GM19351 (cell line): Measurements from ENCODE around the gene NT5DC1.

Experiments used
- ATAC-seq: cut with Tn5 transposase; IDR thresholded peaks from one replicate; pipeline ENCODE4 v1.9.1; 2021; ENCODE audit warnings: mild to moderate bottlenecking, moderate library complexity; ENCODE audit not compliant: unreplicated experiment

Gene NT5DC1

GRCh38 chr6:116100419-116101301, at the start of gene NT5DC1:
NT5DC1 (plus strand) TSS chr6:116100853; CDS start chr6:116100931, 78 bp downstream.
- peak; percentile 78 for ATAC-seq

GRCh38 chr6:116051244-116051643, 49.4 kb upstream of the NT5DC1 start:
- no peak for ATAC-seq

DNA sequence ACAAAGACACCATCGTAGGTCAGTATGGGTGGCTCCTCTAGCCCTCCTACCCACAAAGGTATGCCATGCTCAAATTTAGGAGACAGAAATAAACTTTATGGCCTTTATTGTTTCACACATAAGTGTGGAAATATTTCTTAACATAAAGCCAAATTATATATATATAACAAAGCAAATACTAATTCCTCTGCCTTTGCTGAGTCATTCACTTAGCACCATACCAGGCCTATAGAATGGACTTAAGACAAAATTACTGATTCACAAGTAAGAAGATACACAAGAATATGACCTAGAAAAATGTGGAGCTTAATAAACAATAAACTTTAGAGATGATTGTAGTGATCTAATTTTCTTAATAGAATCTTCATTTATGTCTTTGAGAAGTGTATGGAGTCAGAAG, 45.1 kb upstream of the NT5DC1 start:
- ATAC-seq = no peak

- ATAC-seq = no peak
Observed at GRCh38 chr6:116057766-116058165, 42.9 kb upstream of the NT5DC1 start.

DNA sequence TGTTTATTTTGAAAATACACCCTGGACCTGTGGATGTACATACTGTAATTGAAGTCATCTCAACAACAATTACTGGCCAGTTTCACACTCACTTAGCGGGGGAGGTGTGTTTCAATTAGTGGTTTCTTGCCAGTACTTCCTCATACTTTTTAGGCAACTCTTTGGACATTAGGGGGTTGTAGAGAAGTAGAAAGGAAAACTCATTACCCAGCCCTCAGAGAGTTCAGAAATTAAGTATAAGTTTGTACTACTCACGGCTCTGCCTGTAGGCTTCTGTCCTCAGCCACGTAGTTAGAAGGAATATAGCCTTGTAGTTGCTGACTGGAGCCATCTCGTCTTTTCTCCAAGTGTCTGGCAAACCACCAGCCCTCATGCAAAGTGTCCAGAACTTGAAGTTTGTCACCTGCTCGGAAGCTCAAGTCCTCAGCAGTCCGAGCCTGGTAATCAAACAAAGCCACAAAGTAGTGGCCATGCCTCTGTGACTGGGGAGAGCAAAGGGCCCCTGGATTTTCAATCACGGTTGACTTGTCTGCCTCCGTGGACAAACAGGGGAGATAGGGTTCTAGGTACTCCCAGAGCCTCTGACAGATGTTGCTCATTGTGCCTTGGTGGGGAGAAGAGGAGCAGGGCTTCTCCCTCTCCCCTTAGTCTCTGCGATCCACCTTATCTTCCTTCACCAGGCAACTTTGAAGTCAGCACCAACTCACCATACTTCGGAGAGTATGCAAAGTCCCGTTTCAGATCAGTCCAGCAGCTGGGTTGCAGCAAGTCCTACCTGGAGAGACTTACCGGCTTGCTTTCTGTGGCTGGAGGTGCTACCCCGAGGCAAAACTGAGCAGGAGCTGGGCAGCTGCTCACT, 40.7 kb upstream of the NT5DC1 start:
- peak; percentile 87 for ATAC-seq

- no peak for ATAC-seq
Observed at GRCh38 chr6:116060572-116061283, 39.9 kb upstream of the NT5DC1 start, which contains the start of gene FRK. FRK (minus strand) TSS chr6:116060891; CDS start chr6:116060311, 580 bp downstream.

GRCh38 chr6:116062496-116062895, 38.2 kb upstream of the NT5DC1 start:
- ATAC-seq = no peak

DNA sequence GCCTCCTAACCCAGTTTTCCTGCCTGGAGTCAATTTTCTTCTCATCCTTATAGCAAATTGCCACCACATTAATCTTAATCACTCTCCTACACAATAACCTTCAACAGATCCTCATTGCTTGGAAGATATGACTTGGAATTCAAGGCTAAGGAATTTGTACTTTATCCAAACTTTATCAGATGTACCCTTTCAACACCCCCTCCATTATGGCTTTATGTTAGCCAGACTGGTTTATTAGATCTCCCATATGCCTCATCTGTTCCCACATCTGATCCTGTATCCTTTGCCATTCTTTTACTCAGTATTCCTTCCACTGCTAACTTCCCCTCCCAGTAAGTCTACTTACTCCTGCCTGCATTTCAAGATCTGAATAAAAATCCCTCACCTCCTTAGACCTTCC, 36.0 kb upstream of the NT5DC1 start:
- no peak for ATAC-seq

GRCh38 chr6:116066789-116067188, 33.9 kb upstream of the NT5DC1 start:
- ATAC-seq = no peak

- no peak for ATAC-seq
Observed at GRCh38 chr6:116070101-116070500, 30.6 kb upstream of the NT5DC1 start.

- ATAC-seq = no peak
Observed at GRCh38 chr6:116070616-116071389, 29.9 kb upstream of the NT5DC1 start.

DNA sequence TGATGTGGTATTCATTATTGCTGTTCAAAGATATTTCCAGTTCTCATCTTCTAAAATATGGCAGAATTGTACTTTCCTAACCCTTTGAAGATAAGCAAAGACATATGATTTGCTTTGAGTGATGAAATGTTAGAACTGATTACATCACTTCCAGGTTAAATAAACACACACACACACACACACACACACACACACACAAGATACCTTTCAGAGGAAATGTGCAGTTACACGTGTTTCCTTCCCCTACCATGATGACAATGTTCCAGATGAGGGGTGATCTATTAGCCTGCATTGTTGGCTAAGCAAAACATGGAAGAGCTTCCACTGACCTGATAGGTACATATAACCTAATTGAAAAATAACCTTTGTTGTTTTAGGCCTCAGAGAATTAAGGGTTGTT, 28.3 kb upstream of the NT5DC1 start:
- ATAC-seq = no peak

DNA sequence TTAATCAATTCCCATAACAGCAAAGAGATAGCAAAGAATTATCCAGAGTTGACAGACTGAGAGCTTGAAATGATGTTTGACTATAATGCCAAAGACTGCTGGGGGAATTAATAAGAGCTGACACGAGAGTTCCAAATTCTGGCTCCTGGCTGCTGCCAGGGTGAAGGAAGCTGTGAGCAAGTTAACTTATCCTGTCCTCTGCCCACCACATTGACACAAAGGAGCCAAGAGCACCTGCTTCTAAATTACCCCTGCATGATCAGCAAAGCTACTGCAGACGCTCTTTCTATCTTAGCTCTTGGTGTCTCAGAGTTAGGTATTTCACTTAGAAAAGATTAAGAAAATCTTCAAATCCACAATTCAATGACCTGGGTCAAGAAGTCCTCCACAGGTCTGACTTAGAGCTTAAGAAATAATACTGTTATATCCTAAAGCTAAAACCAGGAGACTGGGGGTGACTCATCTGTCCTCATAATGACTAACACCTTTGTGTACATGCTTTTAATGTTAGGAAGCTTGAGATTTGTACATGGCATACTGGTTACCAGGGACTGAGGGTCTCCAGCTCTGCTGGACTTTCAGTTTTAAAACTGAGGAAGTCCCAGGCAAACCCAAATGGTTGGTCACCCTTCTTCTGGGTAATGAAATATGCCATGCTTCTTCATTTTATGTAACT, 26.8 kb upstream of the NT5DC1 start:
- no peak for ATAC-seq

DNA sequence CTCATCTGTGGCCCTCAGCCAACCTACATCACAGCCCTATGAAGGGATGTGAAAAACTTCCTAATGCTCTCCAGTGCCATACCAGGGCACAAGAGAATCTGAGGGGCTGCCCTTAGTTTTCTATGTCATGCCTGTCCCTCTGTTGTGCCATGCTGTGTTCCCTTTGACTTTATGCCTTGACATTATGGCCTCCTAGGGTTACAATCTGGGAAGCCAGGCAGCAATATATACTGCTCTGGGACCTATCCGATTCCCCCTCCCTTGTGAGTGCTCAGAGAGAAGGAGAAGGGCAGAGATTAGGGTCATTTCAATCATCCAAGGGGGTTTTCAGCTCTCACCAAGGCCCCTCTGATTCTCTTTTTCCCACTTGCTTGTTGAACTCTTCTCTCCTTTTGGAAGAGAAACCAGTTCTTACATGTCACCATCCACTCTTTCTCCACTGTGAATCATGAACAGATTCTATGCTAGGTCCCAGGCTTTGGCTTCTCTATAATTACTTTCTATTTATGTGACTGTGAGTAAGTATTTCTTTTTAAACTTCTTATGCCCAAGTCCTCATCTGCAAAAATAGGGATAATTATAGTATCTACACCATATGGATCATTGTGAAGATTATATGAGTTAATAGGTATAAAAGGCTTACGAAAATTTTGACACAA, 25.8 kb upstream of the NT5DC1 start:
- ATAC-seq = no peak

DNA sequence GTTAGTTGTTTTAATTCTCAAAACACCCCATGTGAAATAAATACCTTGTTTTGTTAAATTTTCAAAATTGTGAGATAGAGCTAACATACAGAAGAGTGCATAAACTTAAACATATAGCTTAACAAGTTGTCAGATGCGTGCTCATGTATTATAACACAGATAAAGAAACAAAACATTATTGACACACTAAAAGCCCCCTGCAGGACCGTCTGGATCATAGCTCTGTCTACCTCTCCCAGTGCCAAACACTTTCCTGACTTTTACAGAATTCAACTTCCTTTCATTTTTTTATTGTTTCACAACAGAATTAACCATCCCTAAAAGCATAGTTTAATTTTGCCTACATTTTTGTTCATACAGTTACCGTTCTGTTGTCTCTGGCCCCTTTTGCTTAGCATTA, 22.1 kb upstream of the NT5DC1 start:
- ATAC-seq = no peak

- no peak for ATAC-seq
Observed at GRCh38 chr6:116078945-116079344, 21.7 kb upstream of the NT5DC1 start.

DNA sequence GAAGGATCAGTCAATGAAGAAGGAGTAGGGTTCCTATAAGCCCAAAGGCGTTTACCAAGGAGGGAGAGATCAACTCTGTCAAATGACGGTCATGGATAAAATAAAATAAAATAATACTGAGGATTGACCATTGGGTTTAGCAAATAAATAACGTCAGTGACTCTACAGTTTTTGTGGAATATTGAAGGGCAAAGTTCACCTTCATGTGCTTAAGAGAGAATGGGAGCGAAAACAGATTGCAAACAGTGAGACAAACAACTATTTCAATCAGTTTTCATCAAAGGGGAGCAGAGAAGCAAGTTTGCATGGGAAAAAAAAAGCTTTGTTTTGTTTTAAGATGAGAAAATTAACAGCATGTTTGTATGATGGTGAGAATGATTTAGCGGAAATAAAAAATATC, 17.6 kb upstream of the NT5DC1 start:
- ATAC-seq = no peak

GRCh38 chr6:116084284-116084683, 16.4 kb upstream of the NT5DC1 start:
- ATAC-seq = no peak

GRCh38 chr6:116087437-116088027, 13.1 kb upstream of the NT5DC1 start:
- ATAC-seq = peak; percentile 88
